ENCODE results near the gene PRTN3.
"Not testable (repeated sequence)": the region's sequence is repeated elsewhere in the genome, so short reads cannot be mapped to it uniquely, and the experiment has no call there.

PRTN3 gene

DNA sequence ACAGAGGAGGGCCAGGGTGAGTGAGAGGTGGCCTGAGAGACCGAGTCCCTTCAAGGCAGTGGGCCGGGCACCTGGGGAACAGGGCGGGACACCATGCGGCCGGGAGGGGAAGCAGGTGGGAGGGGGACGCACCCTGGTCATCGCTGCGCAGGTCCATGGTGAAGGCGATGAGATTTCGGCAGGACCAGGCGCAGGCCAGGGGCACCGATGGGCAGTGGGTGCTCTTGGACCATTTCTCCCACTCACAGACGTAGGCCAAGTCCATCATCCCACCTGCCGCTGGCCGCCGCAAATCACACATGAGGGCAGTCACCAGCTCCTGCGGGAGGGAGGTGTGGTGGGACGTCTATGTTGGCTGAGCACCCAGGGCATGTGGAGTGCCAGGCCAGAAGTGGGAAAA, 50.0 kb downstream of the PRTN3 start:
- no peak for DNase-seq (ENCODE audit: low read depth)
- H3K4me3 ChIP-seq (ENCODE audit: low read length): no peak overlapping the region
- TF ChIP-seq, protein P1, sequence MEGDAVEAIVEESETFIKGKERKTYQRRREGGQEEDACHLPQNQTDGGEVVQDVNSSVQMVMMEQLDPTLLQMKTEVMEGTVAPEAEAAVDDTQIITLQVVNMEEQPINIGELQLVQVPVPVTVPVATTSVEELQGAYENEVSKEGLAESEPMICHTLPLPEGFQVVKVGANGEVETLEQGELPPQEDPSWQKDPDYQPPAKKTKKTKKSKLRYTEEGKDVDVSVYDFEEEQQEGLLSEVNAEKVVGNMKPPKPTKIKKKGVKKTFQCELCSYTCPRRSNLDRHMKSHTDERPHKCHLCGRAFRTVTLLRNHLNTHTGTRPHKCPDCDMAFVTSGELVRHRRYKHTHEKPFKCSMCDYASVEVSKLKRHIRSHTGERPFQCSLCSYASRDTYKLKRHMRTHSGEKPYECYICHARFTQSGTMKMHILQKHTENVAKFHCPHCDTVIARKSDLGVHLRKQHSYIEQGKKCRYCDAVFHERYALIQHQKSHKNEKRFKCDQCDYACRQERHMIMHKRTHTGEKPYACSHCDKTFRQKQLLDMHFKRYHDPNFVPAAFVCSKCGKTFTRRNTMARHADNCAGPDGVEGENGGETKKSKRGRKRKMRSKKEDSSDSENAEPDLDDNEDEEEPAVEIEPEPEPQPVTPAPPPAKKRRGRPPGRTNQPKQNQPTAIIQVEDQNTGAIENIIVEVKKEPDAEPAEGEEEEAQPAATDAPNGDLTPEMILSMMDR (conservative IDR thresholded peaks at IDR 0.05; ENCODE audit: low read length): no peak

DNA sequence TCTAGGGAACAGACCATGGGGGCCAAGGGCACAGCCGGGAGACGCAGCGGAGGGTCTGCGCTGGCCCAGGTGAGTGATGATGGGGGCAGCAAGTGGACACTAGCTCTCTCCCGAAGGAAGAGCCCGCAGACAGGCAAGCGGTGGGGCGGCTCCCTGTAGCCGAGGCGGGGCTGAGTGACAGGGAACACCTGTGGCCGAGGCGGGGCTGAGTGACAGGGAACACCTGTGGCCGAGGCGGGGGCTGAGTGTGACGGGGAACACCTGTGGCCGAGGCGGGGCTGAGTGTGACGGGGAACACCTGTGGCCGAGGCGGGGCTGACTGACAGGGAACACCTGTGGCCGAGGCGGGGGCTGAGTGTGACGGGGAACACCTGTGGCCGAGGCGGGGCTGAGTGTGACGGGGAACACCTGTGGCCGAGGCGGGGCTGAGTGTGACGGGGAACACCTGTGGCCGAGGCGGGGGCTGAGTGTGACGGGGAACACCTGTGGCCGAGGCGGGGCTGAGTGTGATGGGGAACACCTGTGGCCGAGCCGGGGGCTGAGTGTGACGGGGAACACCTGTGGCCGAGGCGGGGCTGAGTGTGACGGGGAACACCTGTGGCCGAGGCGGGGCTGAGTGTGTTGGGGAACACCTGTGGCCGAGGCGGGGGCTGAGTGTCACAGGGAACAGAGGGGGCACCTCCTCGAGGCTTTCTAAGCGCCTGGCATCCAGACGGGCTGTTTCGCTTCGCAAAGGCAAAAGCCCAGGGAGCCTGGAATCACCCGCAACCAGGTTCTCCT, 50.8 kb downstream of the PRTN3 start:
- peak overlapping the region; percentile 82 for H3K4me3 ChIP-seq (ENCODE audit: low read length)
- DNase-seq (ENCODE audit: low read depth): not testable (repeated sequence)

DNA sequence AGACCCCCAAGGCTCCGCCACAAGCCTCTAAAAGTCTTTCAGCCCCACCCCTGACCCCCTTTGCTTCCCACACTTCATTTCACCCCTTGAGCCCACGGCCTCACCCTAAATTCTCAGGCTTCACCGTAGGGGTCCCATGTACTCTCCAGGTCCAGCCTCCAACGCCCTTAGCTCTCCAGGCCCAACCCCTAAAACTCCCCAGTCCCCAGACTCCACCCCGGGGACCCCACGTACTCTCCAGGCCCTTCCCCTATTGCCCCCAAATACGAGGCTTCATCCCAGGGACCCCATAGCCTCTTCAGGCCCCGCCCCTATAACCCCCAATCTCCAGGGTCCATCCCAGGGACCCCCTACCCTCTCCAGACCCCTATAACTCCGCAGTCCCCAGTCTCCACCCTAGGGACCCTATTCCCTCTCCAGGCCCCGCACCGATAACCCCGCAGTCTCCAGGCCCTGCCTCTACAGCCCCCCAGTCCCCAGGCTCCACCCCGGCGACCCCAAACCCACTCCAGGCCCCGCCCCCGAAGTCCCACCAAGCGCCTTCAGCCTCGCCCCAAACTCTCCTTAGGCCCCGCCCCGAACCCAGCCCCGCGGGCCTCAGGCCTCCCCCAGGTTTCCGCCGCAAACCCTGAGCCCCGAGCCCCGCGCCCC, 51.6 kb downstream of the PRTN3 start:
- DNase-seq (ENCODE audit: low read depth): no peak
- TF ChIP-seq, protein P1 (conservative IDR thresholded peaks at IDR 0.05; ENCODE audit: low read length): no peak
- H3K4me3 ChIP-seq (ENCODE audit: low read length): peak overlapping the region; percentile 82

GRCh38 chr19:892894-893689, 52.3 kb downstream of the PRTN3 start, which contains the start of the genes MED16 and RNU6-9:
TSS of gene MED16 (minus strand) at chr19:893187. CDS start at chr19:891131, 2,056 bp downstream.
TSS of gene RNU6-9 (plus strand) at chr19:893484.
- DNase-seq (ENCODE audit: low read depth): peak; percentile 92
- TF ChIP-seq, protein P1 (conservative IDR thresholded peaks at IDR 0.05; ENCODE audit: low read length): no peak
- H3K4me3 ChIP-seq (ENCODE audit: low read length): peak within 1 kb of the TSS; percentile 82

GRCh38 chr19:896434-896833, 55.6 kb downstream of the PRTN3 start:
- H3K4me3 ChIP-seq (ENCODE audit: low read length): no peak overlapping the region
- no peak for DNase-seq (ENCODE audit: low read depth)
- TF ChIP-seq, protein P1 (conservative IDR thresholded peaks at IDR 0.05; ENCODE audit: low read length): no peak

GRCh38 chr19:896999-897398, 56.2 kb downstream of the PRTN3 start:
- TF ChIP-seq, protein P1 (conservative IDR thresholded peaks at IDR 0.05; ENCODE audit: low read length): no peak
- no peak for DNase-seq (ENCODE audit: low read depth)
- no peak overlapping the region for H3K4me3 ChIP-seq (ENCODE audit: low read length)

DNA sequence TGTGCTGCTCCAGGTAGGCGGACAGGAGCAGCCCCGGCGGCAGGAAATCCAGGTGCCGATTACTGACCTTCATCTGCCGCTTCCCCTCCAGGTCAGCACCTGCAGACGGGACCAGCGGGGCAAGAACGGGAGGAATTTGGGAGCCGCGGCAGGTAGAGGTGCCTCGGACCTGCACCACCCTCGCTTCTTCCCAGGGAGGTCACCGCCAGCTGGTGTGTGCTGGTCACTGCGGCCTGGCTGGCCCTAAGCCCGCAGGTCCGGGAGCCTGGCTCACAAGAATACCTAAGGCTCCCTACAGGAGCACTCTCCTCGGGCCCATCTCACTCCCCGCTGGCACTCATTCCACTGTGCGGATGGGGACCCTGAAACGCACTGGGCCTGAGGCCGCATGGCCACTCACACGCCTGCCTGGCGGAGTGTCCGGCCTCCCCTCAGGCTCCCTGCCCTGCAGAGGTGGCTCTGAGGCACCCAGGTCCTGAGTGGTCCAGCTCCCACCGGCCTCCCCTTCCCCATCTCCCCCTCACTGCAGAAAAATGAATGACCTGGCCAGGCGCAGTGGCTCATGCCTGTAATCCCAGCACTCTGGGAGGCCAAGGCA, 56.7 kb downstream of the PRTN3 start:
- H3K4me3 ChIP-seq (ENCODE audit: low read length): no peak overlapping the region
- DNase-seq (ENCODE audit: low read depth): no peak
- TF ChIP-seq, protein P1 (conservative IDR thresholded peaks at IDR 0.05; ENCODE audit: low read length): no peak

All from AG10803 (cell line).